Measurements from ENCODE around the gene SPSB4.

Gene SPSB4

GRCh38 chr3:141052201-141053069 lies 1.3 kb downstream of the SPSB4 start:
- DNase-seq (ENCODE audit: low spot score): no peak
- in situ Hi-C loops (cut with MboI; ENCODE audit: low pct_unique_long_range_greater_than_20kb, low sequenced_read_pairs, unreplicated experiment): no loop called here
- no peak for TF ChIP-seq CTCF (IDR thresholded peaks at IDR 0.05; ENCODE audit: extremely low read depth, insufficient read depth, missing control alignments)

GRCh38 chr3:141055136-141055535 lies 4.0 kb downstream of the SPSB4 start:
- DNase-seq (ENCODE audit: low spot score): no peak
- in situ Hi-C loops (cut with MboI; ENCODE audit: low pct_unique_long_range_greater_than_20kb, low sequenced_read_pairs, unreplicated experiment): no loop called here
- TF ChIP-seq CTCF (IDR thresholded peaks at IDR 0.05; ENCODE audit: extremely low read depth, insufficient read depth, missing control alignments): no peak

GRCh38 chr3:141055536-141056445 lies 4.6 kb downstream of the SPSB4 start:
- in situ Hi-C loops (cut with MboI; ENCODE audit: low pct_unique_long_range_greater_than_20kb, low sequenced_read_pairs, unreplicated experiment): no loop called here
- TF ChIP-seq CTCF (IDR thresholded peaks at IDR 0.05; ENCODE audit: extremely low read depth, insufficient read depth, missing control alignments): no peak
- no peak for DNase-seq (ENCODE audit: low spot score)

GRCh38 chr3:141056751-141057171 lies 5.6 kb downstream of the SPSB4 start:
- DNase-seq (ENCODE audit: low spot score): no peak
- TF ChIP-seq CTCF (IDR thresholded peaks at IDR 0.05; ENCODE audit: extremely low read depth, insufficient read depth, missing control alignments): no peak
- in situ Hi-C loops (cut with MboI; ENCODE audit: low pct_unique_long_range_greater_than_20kb, low sequenced_read_pairs, unreplicated experiment): no loop called here

GRCh38 chr3:141057436-141057835 lies 6.3 kb downstream of the SPSB4 start:
- TF ChIP-seq CTCF (IDR thresholded peaks at IDR 0.05; ENCODE audit: extremely low read depth, insufficient read depth, missing control alignments): no peak
- no peak for DNase-seq (ENCODE audit: low spot score)
- in situ Hi-C loops (cut with MboI; ENCODE audit: low pct_unique_long_range_greater_than_20kb, low sequenced_read_pairs, unreplicated experiment): no loop called here

GRCh38 chr3:141057946-141058800 lies 7.0 kb downstream of the SPSB4 start:
- DNase-seq (ENCODE audit: low spot score): no peak
- in situ Hi-C loops (cut with MboI; ENCODE audit: low pct_unique_long_range_greater_than_20kb, low sequenced_read_pairs, unreplicated experiment): no loop called here
- TF ChIP-seq CTCF (IDR thresholded peaks at IDR 0.05; ENCODE audit: extremely low read depth, insufficient read depth, missing control alignments): no peak
